Stimulated activated naive B cell treated with anti-CD40 and anti-IgM and Interleukin-4, amounts not matched to agents 10 μg/mL and 1 μg/mL and 100 μg/mL, for 72 hours (primary cell): ENCODE results near the gene ZNF609.

ENCODE experiments used
- ATAC-seq, 2 donors: fragments of 150-1000 bp; cut with Tn5 transposase; replicated peaks; 2 replicates each; pipeline ENCODE4 v1.10.0; 2021; ENCODE audit warnings: moderate library complexity in 1 of 2
- DNase-seq: peaks from one replicate; pipeline ENCODE4 v3.0.0; 2021
- H3K27ac Mint-ChIP-seq: one replicate; pipeline ENCODE4 v1.8.0; 2022; ENCODE audit warnings: mild to moderate bottlenecking, mixed read lengths
- H3K27me3 Mint-ChIP-seq, 2 donors: one replicate each; pipeline ENCODE4 v1.8.0; 2022; ENCODE audit warnings: mixed read lengths in 2 of 2
- H3K36me3 Mint-ChIP-seq, 2 donors: one replicate each; pipeline ENCODE4 v1.8.0; 2022; ENCODE audit warnings: mixed read lengths in 2 of 2, mild to moderate bottlenecking in 1 of 2
- H3K4me1 Mint-ChIP-seq, 2 donors: one replicate each; pipeline ENCODE4 v1.8.0; 2022; ENCODE audit warnings: mixed read lengths in 2 of 2, mild to moderate bottlenecking in 1 of 2
- H3K4me3 Mint-ChIP-seq, 2 donors: one replicate each; pipeline ENCODE4 v1.8.0; 2022; ENCODE audit warnings: mild to moderate bottlenecking in 2 of 2, mixed read lengths in 2 of 2, moderate library complexity in 1 of 2
- H3K9me3 Mint-ChIP-seq, 2 donors: one replicate each; pipeline ENCODE4 v1.8.0; 2022; ENCODE audit warnings: mixed read lengths in 2 of 2, mild to moderate bottlenecking in 1 of 2

ZNF609 gene

DNA sequence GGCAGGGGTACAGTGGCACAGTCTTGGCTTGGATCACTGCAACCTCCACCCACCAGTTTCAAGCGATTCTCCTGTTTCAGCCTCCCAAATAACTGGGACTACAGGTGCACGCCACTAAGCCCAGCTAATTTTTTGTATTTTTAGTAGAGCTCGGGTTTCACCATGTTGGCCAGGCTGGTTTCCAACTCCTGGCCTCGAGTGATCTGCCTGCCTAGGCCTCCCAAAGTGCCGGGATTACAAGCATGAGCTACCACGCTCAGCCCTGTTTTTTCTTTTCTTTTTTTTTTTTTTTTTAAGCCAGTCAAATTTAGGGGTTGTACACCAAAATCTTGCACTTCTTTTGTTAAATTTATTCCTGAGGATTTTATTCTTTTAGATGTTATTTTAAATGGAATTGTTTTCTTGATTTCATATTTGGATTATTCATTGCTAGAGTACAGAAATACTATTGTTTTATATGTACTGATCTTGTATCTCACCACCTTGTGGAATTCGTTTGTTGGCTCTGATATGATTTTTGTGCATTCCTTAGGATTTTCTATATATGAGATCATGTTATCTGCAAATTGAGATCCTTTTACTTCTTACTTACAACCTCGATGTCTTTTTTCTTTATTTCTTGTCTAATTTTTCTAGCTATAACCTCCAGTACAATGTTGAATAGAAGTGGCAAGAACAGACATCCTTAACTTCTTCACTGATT is 65.6 kb downstream of the ZNF609 start:
- Mint-ChIP-seq H3K27ac (no peak overlapping the region), H3K9me3 (no peaks in the 10 kb centered on the region), H3K4me1 (peaks cover 6 to 19% of the 10 kb centered on the region in 2 donors), H3K36me3 (peaks cover 3 to 17% of the 10 kb centered on the region in 2 donors), H3K4me3 (no peak overlapping the region), H3K27me3 (no peaks in the 10 kb centered on the region)
- ATAC-seq (no peak), DNase-seq (no peak)

DNA sequence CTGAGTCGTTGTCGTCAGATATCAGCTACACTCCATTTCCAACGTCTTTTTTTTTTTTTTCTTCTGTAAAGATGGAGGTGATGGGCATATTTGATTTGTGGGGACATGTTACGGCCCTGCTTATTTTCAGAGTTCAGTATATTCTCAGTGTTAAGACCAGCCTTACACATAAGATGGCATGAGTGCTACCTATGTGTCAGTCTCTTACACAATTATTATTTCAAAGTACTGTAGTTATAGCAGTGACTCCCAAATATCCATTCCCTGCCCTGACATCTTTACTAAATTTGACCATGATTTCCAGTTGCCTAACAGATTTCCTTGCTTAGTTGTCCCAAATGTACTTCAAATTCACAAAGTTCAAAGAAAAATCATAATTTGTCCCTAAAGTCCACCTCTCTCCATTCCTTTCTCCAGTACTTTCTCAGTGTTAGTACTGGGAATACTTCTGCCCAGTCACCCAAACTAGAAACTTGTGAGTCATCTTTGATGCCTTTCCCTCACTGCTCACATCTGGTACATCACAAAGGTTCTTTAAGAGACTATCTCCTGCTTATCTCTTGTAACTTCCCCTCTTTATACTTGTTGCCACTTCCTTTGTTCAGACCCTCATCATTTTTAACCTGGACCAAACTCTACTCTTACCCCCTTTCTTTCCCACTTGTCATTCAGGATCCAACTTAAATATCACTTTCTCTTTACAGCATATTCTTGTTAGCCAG is 67.0 kb downstream of the ZNF609 start:
- H3K27ac Mint-ChIP-seq = peak overlapping the region; percentile 6
- H3K4me3 Mint-ChIP-seq = no peak overlapping the region
- no peaks in the 10 kb centered on the region for H3K27me3 Mint-ChIP-seq
- no peaks in the 10 kb centered on the region for H3K9me3 Mint-ChIP-seq
- H3K4me1 Mint-ChIP-seq = peaks cover 11 to 22% of the 10 kb centered on the region in 2 donors
- ATAC-seq (no peak), DNase-seq (no peak)
- peaks cover 3 to 19% of the 10 kb centered on the region in 2 donors for H3K36me3 Mint-ChIP-seq

DNA sequence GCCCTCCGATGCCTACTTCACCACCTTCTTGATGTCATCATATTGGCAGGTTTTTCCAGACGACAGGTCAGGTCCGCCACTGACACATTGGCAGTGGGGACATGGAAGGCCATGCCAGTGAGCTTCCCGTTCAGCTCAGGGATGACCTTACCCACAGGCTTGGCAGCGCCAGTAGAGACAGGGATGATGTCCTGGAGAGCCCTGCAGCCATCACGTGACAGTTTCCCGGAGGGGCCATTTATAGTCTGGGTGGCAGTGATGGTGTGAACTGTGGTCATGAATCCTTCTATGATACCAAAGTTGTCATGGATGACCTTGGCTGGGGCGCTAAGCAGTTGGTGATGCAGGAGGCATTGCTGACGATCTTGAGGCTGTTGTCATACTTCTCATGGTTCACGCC is 68.5 kb downstream of the ZNF609 start:
- no peak overlapping the region for H3K27ac Mint-ChIP-seq
- H3K9me3 Mint-ChIP-seq = no peaks in the 10 kb centered on the region
- H3K4me3 Mint-ChIP-seq = no peak overlapping the region
- no peak for ATAC-seq
- DNase-seq = no peak
- H3K36me3 Mint-ChIP-seq = peaks cover 3 to 19% of the 10 kb centered on the region in 2 donors
- no peaks in the 10 kb centered on the region for H3K27me3 Mint-ChIP-seq
- H3K4me1 Mint-ChIP-seq = peaks cover 17 to 34% of the 10 kb centered on the region in 2 donors

DNA sequence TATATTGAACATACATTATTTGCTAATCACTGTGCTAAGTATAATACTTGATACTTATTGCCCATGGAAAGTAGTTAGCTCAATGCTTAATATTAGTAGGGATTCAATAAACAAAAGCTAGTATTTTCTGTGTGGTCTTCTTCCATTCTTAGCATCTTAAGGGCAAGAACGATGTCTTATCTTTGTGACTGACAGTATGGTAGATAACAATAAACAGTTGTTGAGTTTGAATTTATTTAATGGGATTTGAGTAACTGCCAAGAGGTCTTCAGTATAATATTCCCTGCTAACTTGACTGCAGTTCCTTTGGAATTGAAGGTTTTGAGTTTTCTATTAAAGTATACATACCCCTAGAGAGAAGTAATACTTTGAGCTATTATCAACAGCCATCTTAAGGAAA is 70.1 kb downstream of the ZNF609 start:
- DNase-seq (no peak), ATAC-seq (no peak)
- H3K36me3 Mint-ChIP-seq = peaks cover 5 to 15% of the 10 kb centered on the region in 2 donors
- H3K4me3 Mint-ChIP-seq = no peak overlapping the region
- no peak overlapping the region for H3K27ac Mint-ChIP-seq
- no peaks in the 10 kb centered on the region for H3K27me3 Mint-ChIP-seq
- no peaks in the 10 kb centered on the region for H3K9me3 Mint-ChIP-seq
- H3K4me1 Mint-ChIP-seq = peaks cover 19 to 37% of the 10 kb centered on the region in 2 donors

DNA sequence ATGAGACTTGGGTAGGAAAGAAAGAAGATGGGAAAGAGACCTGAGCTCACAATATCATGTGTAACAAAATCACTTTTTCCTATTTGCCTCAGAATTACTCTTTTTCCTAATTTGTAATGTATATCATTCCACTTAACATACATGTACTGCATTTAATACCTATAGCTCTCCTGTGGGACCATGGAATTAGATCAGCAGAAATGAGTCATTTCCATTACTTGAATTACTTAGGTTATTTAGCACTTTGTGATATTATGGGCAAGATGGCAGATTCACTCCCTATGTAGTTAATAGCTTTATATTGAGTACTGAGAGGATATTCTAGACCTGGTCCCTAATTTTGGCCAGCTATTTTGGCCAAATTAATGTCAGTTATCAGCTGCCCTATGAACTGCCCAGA is 70.5 kb downstream of the ZNF609 start:
- ATAC-seq (no peak), DNase-seq (no peak)
- Mint-ChIP-seq H3K4me3 (no peak overlapping the region), H3K9me3 (no peaks in the 10 kb centered on the region), H3K27ac (no peak overlapping the region), H3K4me1 (peaks cover 19 to 37% of the 10 kb centered on the region in 2 donors), H3K27me3 (no peaks in the 10 kb centered on the region), H3K36me3 (peaks cover 5 to 15% of the 10 kb centered on the region in 2 donors)

DNA sequence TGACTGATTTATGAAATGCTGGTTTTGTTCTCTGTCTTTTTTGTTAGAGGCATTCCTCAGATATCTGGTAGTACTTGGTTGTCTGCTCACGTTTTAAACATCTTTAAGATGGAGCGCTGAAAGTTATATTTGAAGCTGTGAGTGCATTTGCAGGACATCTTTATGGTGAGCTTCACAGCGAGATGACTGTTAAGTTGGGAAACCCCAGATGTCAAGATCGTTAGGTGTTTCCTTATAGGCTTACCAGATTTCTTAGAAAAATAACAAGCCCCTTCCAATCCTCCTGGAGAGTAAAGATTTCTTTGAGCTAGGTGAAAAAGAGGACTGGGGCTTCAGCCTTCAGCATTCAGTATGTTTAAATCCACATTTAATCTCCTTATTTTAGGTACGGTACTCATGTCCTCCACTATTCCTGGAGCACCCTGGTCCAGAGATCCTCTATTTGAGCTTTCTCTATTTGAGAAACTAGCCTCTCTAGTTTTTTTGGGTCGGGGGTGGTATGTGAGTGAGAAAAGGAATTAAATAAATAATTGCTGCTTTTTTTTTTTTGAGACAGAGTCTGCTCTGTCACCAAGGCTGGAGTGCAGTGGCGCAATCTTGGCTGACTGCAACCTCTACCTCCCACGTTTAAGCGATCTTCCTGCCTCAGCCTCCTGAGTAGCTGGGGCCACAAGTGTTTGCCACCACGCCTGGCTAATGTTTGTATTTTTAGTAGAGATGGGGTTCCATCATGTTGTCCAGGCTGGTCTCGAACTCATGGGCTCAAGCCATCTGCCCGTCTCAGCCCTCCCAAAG is 72.3 kb downstream of the ZNF609 start:
- ATAC-seq = no peak
- no peak overlapping the region for H3K27ac Mint-ChIP-seq
- no peaks in the 10 kb centered on the region for H3K9me3 Mint-ChIP-seq
- H3K27me3 Mint-ChIP-seq = no peaks in the 10 kb centered on the region
- DNase-seq = no peak
- H3K4me1 Mint-ChIP-seq = peaks cover 17 to 36% of the 10 kb centered on the region in 2 donors
- peaks cover 5 to 15% of the 10 kb centered on the region in 2 donors for H3K36me3 Mint-ChIP-seq
- no peak overlapping the region for H3K4me3 Mint-ChIP-seq

DNA sequence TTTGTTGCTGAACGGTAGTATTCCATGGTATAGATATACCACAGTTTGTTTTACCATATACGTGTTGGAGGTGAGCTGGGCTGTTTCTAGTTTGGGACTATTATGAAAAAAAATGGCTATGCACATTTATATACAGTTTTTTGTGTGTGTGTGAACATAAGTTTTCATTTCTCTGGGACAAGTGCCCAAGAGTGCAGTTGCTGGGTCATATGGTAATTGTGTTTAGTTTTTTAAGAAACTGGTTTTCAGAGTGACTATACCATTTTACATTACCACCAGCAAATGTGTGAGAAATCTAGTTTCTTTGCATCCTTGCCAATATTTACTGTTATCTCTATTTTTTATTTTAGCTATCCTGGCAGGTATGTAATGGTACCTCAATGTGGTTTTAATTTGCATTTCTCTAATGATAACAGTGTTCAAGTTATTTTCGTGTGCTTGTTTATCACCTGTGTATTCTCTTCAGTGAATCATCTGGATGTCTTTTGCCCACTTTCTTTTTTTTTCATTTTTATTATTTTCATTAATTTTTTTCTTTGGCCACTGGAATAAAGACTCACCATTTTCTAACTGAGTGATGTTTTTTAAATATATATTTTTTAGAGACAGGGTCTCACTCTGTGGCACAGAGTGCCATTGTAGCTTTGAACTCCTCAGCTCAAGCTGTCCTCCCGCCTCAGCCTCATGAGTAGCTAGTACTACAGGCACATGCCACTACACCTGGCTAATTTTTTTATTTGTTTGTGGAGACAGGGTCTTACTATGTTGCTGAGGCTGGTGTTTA is 75.3 kb downstream of the ZNF609 start:
- DNase-seq (no peak), ATAC-seq (peak in 1 of 2 donors; percentile 19)
- Mint-ChIP-seq H3K9me3 (no peaks in the 10 kb centered on the region), H3K4me3 (no peak overlapping the region), H3K27me3 (no peaks in the 10 kb centered on the region), H3K4me1 (peaks cover 17 to 33% of the 10 kb centered on the region in 2 donors), H3K27ac (no peak overlapping the region), H3K36me3 (peaks cover 2 to 9% of the 10 kb centered on the region in 2 donors)

DNA sequence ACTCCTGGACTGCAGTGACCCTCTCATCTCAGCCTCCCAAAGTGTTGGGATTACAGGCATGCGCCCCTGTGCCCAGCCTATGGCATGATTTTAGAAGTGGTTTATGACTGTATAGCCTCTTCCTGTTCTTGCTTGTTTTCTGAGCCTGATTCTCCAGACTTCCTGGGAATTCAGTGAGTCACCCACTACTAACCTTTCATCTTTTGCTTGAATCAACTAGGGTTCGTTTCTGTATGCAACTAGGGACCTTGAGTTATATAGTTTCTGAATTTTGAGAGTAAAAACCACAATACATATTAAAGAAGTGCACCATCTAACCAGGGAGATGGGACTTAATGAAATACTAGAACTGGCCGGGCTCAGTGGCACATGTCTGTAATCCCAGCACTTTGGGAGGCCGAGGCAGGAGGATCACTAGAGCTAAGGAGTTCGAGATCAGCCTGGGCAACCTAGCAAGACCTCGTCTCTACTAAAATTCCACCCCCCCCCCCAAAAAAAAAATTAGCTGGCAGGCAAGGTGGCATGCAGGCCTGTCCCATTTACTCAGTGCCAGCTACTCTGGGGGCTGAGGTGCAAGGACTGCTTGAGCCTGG is 76.0 kb downstream of the ZNF609 start:
- Mint-ChIP-seq H3K36me3 (peaks cover 2 to 9% of the 10 kb centered on the region in 2 donors), H3K4me1 (peaks cover 17 to 33% of the 10 kb centered on the region in 2 donors), H3K9me3 (no peaks in the 10 kb centered on the region), H3K4me3 (no peak overlapping the region), H3K27me3 (no peaks in the 10 kb centered on the region), H3K27ac (no peak overlapping the region)
- peak; percentile 58 to 64 for ATAC-seq
- no peak for DNase-seq

DNA sequence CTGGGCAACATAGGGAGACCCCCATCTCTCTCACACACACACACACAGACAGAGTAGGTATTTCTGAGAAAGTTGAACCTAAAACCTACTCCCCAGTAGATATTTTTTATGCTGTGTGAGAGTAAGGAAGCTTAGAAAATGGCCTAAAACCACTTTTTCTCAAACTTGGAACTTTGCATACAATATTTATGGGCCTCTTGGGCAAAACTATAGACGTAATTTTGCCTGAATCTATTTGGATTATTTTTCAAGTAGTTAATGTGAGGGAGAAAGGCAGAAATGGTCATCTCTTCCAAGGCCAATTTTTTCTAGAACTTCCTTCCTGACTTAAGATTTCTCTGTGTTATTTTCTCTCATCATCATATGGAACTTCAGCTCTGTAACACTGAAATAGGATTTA is 81.7 kb downstream of the ZNF609 start:
- Mint-ChIP-seq H3K27ac (no peak overlapping the region), H3K36me3 (peaks cover 3 to 10% of the 10 kb centered on the region in 2 donors), H3K27me3 (no peaks in the 10 kb centered on the region), H3K9me3 (no peaks in the 10 kb centered on the region), H3K4me3 (no peak overlapping the region), H3K4me1 (peaks cover 2 to 5% of the 10 kb centered on the region in 2 donors)
- no peak for ATAC-seq
- no peak for DNase-seq

DNA sequence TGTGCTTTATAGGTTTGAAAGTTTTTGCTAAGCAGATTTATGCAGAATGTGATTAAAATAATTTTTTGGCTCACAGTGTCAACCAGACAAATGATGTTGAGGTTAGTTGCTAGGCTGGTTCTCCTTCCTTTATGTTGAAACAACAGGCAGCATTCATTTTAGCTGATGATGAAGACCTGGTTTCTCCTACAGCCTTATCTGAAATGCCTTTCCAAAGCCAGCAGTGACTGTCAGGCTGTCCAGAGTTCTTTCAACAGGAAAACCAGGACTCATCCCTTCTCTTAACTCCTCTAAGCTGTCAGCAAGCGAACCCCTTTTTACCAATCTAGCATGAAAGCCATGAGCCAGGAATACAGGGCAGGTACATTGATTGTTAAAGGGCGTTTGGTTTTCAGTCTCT is 84.1 kb downstream of the ZNF609 start:
- Mint-ChIP-seq H3K27me3 (no peaks in the 10 kb centered on the region), H3K4me1 (peaks cover 2 to 5% of the 10 kb centered on the region in 2 donors), H3K36me3 (peaks cover 5 to 13% of the 10 kb centered on the region in 2 donors), H3K9me3 (no peaks in the 10 kb centered on the region), H3K27ac (no peak overlapping the region), H3K4me3 (no peak overlapping the region)
- ATAC-seq (no peak), DNase-seq (no peak)

DNA sequence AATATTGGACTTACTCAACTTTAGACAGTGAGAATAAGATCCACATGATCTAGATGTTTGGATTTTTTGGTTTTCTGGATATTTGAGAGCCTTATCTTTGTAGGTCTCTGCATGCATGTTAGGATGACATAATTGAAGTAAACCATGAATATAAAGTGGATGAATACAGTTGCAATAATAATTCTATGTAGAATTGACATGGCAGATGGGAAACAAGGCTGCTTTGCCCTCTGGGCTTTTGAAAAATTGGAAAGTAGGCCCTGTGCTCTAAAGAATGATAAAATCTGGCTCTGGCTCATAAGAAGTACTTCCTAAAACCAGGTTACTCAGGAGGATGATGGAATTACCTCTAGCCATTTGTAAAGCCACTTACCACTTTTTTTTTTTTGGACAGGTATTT is 86.9 kb downstream of the ZNF609 start:
- Mint-ChIP-seq H3K4me1 (peaks cover 6 to 15% of the 10 kb centered on the region in 2 donors), H3K4me3 (no peak overlapping the region), H3K27me3 (no peaks in the 10 kb centered on the region), H3K9me3 (peaks cover 0 to 2% of the 10 kb centered on the region in 2 donors), H3K36me3 (peaks cover 9 to 18% of the 10 kb centered on the region in 2 donors), H3K27ac (no peak overlapping the region)
- ATAC-seq (no peak), DNase-seq (no peak)

DNA sequence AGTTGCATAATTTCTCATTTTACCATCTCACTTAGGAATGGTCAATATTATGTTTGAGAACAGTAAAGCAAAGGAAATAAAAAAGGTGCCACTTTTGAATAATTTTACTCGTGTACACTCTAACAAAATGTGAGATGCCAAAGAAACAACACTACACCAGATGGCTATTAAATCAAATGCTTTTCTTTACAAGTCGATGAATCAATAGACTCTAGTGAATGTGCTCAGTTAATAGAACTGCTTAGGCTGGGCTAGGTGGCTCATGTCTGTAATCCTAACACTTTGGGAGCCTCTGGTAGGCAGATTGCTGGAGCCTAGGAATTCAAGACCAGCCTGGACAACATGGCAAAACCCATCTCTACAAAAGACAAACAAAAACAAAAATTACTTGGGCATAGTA is 87.9 kb downstream of the ZNF609 start:
- Mint-ChIP-seq H3K27ac (no peak overlapping the region), H3K36me3 (peaks cover 9 to 16% of the 10 kb centered on the region in 2 donors), H3K27me3 (no peaks in the 10 kb centered on the region), H3K4me1 (peaks cover 6 to 19% of the 10 kb centered on the region in 2 donors), H3K4me3 (no peak overlapping the region), H3K9me3 (peaks cover 0 to 2% of the 10 kb centered on the region in 2 donors)
- ATAC-seq (no peak), DNase-seq (no peak)

DNA sequence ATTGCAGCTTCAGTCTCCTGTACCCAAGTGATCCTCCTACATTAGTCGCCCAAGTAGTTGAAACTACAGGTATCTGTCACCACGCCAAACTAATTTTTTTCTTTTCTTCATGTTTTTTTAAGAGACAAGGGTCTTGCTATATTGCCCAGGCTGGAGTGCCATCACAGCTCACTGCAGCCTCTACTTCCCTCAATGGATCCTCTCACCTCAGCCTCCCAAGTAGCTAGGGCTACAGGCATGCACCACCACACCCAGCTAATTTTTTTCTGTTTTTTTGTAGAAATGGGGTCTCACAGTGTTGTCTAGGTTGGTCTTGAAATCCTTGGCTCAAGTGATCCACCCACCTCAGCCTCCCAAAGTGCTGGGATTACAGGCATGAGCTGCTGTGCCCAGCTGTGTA is 89.5 kb downstream of the ZNF609 start:
- ATAC-seq = no peak
- Mint-ChIP-seq H3K4me1 (peaks cover 6 to 19% of the 10 kb centered on the region in 2 donors), H3K27ac (no peak overlapping the region), H3K27me3 (no peaks in the 10 kb centered on the region), H3K4me3 (no peak overlapping the region), H3K36me3 (peaks cover 9 to 16% of the 10 kb centered on the region in 2 donors), H3K9me3 (peaks cover 0 to 2% of the 10 kb centered on the region in 2 donors)
- DNase-seq = no peak
